HG03039 (cell line): ENCODE measurements around the gene USP36.
"Not testable (repeated sequence)": the region's sequence is repeated elsewhere in the genome, so short reads cannot be mapped to it uniquely, and the experiment has no call there.

ENCODE experiments used
- ATAC-seq: cut with Tn5 transposase; IDR thresholded peaks from one replicate; pipeline ENCODE4 v1.9.1; 2021; ENCODE audit warnings: mild to moderate bottlenecking, moderate library complexity; ENCODE audit not compliant: unreplicated experiment

The USP36 gene

GRCh38 chr17:78840780-78841611 lies at the start of gene USP36:
TSS of gene USP36 (minus strand) at chr17:78840814. CDS start at chr17:78836363, 4,451 bp downstream.
- ATAC-seq, result peak; percentile 81

DNA sequence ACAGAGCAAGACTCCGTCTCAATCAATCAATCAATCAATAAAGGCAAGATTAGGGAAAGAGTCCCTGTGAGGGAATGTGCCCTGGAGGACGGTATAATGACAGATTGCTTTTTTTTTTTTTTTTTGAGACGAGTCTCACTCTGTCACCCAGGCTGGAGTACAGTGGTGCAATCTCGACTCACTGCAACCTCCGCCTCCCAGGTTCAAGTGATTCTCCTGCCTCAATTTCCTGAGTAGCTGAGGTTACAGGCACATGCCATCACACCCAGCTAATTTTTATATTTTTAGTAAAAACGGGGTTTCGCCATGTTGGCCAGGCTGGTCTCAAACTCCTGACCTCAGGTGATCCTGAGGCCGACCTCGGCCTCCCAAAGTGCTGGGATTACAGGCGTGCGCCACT lies 49.5 kb upstream of the USP36 start:
- ATAC-seq, result not testable (repeated sequence)

GRCh38 chr17:78889531-78889930 lies 48.9 kb upstream of the USP36 start:
- ATAC-seq, result no peak

DNA sequence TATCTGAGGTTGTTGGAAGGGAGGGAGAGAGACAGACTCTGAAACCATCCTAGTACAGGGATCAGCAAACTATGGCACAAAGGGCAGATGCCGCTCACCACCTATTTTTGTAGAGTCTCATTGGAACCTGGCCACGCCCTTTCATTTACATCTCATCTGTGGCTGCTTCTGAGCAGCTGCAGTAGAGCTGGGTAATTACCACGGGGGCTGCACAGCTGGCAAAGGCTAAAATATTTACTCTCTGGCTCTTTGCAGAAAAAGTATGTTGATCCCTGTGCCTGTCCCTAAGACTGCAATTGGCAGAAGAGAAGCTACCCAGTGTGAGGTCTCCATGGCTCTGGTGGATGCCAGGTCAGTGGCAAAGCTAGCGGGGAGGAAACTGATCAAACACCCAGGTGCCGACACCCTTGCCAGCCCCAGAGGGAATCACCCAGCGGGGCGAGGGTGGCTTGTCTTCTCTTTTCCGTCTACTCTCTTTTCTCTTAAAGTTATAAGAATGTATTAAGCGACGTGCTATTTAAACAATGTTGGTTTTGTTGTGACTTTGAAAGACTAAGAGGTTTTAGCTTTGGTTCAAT lies 48.4 kb upstream of the USP36 start:
- no peak for ATAC-seq

GRCh38 chr17:78886954-78887353 lies 46.3 kb upstream of the USP36 start:
- ATAC-seq, result no peak

DNA sequence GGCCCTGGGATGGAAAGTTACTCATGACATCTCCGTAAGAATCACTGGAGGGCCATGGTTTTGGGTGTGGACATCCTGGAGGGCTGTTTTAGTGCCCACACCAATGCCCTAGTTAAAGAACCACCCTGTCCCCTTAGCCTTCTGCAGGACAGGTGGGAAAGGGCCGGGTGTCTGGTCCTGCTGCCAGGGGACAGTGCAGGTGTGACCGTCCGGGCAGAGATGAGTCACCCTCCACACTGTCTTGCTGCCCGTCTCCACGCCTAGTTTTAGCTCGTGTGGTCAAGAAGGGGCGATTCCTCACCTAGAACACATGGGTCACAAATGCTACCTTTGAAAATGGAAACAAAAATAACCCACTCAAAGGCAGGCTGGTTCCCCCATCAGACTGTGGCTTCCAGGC lies 45.3 kb upstream of the USP36 start:
- no peak for ATAC-seq

GRCh38 chr17:78884876-78885667 lies 44.5 kb upstream of the USP36 start:
- ATAC-seq, result no peak

- no peak for ATAC-seq
Measured at GRCh38 chr17:78884148-78884825, 43.7 kb upstream of the USP36 start.

GRCh38 chr17:78883533-78884131 lies 43.0 kb upstream of the USP36 start:
- no peak for ATAC-seq

- no peak for ATAC-seq
Measured at GRCh38 chr17:78883089-78883532, 42.5 kb upstream of the USP36 start.

- no peak for ATAC-seq
Measured at GRCh38 chr17:78882540-78883088, 42.0 kb upstream of the USP36 start.

- no peak for ATAC-seq
Measured at GRCh38 chr17:78879635-78880186, 39.1 kb upstream of the USP36 start.

DNA sequence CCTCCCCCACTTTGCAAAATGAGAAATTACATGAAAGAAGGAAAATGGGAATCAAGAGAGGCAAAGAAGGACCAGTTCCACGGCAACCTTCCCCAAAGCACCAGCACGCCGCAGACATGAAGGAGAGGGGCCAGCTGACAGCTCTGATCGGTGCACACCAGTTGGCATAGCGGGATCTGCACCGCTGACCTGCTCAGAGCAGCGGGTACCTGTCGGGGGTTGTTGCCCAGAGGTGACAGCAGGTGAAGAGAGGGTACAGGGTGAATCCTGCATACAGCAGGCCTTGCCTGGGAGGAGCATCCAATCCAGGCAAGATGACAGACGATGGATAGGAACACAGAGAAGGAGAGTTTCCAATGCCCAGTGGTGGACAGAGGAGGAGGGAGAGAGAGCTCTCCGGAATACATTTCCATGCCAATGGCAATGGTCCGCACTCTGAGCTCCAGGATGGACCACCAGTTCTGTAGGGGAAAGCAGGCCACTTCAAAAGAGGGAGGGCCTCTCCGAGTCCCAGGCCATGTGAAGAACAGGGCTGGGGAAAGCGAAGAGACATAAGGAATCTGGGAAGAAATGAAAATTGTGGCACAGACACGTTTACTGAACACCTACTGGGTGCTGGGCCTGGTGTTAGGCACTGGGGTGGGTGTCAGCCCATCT lies 38.4 kb upstream of the USP36 start:
- ATAC-seq, result no peak

DNA sequence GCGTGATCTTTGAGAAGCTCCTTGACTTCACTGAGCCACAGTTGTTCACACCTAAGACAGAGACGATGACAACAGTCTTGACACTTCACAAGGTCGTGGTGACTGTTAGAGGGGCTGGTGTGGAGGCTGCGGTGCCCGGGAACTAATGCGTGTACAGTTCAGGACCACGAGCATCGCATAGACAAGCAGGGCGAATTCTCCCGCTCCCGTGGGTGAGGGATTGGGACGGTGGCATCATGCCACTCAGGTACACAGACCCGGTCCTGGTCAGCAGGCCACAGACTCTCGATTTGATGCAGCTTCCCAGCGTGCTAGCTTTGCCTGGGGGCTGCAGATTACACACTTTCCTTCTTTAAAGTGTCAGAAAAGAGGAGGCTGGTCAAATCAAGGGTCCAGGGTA lies 37.6 kb upstream of the USP36 start:
- no peak for ATAC-seq

DNA sequence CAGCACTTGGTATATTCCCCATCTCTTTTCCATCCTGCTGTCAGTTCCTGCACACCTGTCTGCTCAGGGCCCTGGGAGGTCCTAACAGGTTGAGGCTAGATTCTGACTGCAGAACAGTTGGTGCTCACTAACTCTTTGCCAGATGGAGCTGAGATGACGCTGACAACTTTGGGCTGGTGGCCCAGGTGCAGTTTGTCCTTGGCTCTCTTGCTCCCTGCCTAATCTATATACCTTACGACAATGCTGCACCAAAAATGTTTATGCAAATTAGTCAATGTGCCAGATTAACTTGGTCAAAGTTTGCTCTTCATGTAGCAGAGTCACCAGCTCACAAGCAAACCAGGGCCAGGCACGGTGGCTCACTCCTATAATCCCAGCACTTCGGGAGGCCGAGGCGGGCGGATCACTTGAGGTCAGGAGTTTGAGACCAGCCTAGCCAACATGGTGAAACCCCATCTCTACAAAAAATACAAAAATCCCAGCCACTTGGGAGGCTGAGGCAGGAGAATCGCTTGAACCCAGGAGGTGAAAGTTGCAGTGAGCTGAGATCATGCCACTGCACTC lies 36.4 kb upstream of the USP36 start:
- ATAC-seq, result not testable (repeated sequence)

DNA sequence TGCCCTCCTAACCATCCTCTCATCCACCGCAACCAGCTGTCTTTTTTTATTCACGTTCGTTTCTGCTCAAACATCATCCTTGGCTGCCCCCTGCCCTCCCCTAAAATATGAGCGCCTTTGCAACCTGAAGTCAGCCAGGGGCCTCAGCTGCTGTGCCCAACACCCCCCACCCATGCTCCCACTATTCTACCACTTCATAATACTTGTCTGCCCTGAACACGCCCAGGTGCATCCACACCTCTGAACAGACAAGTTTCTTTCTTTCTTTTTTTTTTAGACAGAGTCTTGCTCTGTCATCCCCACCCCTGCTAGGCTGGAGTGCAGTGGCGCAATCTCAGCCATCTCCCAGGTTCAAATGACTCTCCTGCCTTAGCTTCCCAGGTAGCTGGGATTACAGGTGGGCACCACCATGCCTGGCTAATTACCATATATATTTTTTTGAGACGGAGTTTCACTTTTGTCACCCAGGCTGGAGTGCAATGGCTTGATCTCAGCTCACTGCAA lies 35.5 kb upstream of the USP36 start:
- no peak for ATAC-seq

- no peak for ATAC-seq
Measured at GRCh38 chr17:78875363-78876093, 34.9 kb upstream of the USP36 start.
